Hippocampal formation (tissue), 2 donors: ENCODE results near the gene HSD17B3.
"Not testable (repeated sequence)": the region's sequence is repeated elsewhere in the genome, so short reads cannot be mapped to it uniquely, and the experiment has no call there.

ENCODE experiments used
- DNase-seq, 2 donors: peaks; one replicate each; lab custom pipeline; 2025; lab: John Stamatoyannopoulos, UW

Gene HSD17B3

DNA sequence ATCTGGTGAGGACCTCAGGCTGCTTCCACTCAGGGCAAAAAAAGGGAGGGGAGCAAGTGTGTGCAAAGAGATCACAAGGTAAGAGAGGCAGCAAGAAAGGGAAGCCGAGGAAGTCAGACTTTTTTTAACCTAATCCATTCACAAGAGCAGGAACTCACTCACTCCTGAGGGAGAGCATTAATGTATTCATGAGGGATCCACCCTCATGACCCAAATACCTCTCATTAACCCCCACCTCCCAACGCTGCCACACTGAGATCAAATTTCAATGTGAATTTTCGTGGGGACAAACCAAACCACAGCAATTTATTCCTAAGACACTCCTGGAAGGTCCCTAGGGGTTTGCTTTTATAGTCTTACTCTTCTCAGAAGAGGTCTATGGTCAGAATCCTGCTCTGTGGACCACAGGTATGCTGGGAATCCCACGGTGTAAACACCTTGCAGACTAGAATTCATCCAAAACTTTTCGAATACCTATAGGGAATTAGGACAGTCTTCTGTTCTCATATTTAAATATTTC is 108.7 kb downstream of the HSD17B3 start:
- DNase-seq, result no peak

- DNase-seq, result no peak
Observed at GRCh38 chr9:96192710-96193109, 109.3 kb downstream of the HSD17B3 start.

- no peak for DNase-seq
Observed at GRCh38 chr9:96189995-96190394, 112.0 kb downstream of the HSD17B3 start.

GRCh38 chr9:96189581-96189980 is 112.4 kb downstream of the HSD17B3 start:
- DNase-seq, result not testable (repeated sequence)

DNA sequence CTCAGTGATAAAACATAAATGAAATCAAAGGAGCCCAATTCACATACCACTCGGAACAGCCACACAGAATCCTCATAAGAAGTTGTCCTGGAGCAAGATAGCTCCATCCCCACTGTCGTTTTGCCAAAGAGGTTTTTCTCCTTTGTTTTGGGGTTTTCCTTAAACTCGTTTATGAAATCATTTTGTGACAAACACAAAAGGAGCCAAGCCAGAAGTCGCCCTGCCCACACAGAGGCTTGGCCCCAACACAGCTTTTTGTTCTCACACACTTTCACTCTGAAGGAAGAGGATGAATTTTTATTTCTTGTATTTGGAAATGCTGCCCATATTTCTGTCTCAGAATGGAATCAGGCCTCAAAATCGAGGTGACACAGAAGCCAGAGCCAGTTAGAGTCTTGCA is 113.4 kb downstream of the HSD17B3 start:
- no peak for DNase-seq

GRCh38 chr9:96187151-96187555 is 114.8 kb downstream of the HSD17B3 start:
- DNase-seq, result no peak

GRCh38 chr9:96186591-96187011 is 115.4 kb downstream of the HSD17B3 start:
- no peak for DNase-seq

DNA sequence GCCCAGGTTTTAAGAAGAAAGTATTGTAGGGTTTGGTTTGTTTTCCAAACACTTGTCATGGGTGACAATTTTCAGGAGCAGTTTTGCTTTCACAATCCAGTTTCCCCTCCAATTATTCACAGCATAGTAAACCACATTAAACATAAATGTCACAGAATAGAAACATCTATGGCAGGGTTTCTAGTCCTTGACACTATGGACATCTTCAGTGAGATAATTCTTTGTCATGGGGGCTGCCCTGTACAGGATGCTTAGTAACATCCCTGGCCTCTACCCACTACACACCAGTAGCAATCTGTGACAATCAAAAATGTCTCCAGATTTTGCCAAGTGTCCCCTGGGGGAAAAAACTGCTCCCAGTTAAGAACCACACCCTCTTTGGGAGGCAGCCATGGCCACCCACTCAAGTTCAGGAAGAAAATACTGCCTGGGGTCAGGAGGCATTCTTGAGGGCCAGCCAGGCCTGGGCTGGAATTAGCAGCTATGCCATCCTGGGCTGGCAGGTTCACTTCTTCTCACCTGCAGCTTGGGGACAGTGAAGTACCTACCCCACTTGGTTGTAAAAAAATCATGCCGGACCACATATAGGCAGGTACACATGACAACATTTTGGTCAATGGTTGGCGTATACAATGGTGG is 116.3 kb downstream of the HSD17B3 start:
- DNase-seq, result no peak
